Skin of body (tissue), 2 donors: ENCODE data around the gene NOX5. TPM values are rescaled to one million over a fixed set of nuclear protein-coding genes. Genes with fewer than 3 reads are reported as not detected.

Experiments
- DNase-seq: peaks from one replicate; lab custom pipeline; 2025; lab: John Stamatoyannopoulos, UW
- total RNA-seq: library from RNA; depleted of rRNA; stranded (reverse); fragments of >200 nt; gene quantifications from one replicate; pipeline ENCODE4 v1.2.3, GENCODE V29; 2014

The NOX5 gene
- total RNA-seq, 1 donor from 2014 or later: 0.39 TPM

GRCh38 chr15:69016021-69016595 is 1.6 kb downstream of the NOX5 start:
- no peak for DNase-seq

GRCh38 chr15:69017978-69018377 is 3.5 kb downstream of the NOX5 start:
- no peak for DNase-seq

GRCh38 chr15:69018951-69019350 is 4.5 kb downstream of the NOX5 start:
- no peak for DNase-seq

- no peak for DNase-seq
Measured at GRCh38 chr15:69021895-69022294, 7.4 kb downstream of the NOX5 start.

GRCh38 chr15:69025320-69025719 is 10.8 kb downstream of the NOX5 start:
- DNase-seq: no peak

GRCh38 chr15:69026355-69026754 is 11.9 kb downstream of the NOX5 start:
- DNase-seq: no peak

GRCh38 chr15:69027976-69028518 is 13.6 kb downstream of the NOX5 start:
- DNase-seq: no peak

- no peak for DNase-seq
Measured at GRCh38 chr15:69031013-69032001, 16.8 kb downstream of the NOX5 start.

GRCh38 chr15:69032031-69032430 is 17.5 kb downstream of the NOX5 start:
- peak; percentile 5 for DNase-seq

GRCh38 chr15:69032703-69033373 is 18.3 kb downstream of the NOX5 start:
- no peak for DNase-seq

- DNase-seq: no peak
Measured at GRCh38 chr15:69034352-69034751, 19.9 kb downstream of the NOX5 start.

- no peak for DNase-seq
Measured at GRCh38 chr15:69035205-69035917, 20.9 kb downstream of the NOX5 start.

GRCh38 chr15:69035918-69036258 is 21.4 kb downstream of the NOX5 start:
- DNase-seq: no peak

- DNase-seq: no peak
Measured at GRCh38 chr15:69036826-69037225, 22.3 kb downstream of the NOX5 start.

GRCh38 chr15:69037482-69037881 is 23.0 kb downstream of the NOX5 start:
- no peak for DNase-seq

- DNase-seq: no peak
Measured at GRCh38 chr15:69037977-69038376, 23.5 kb downstream of the NOX5 start.

GRCh38 chr15:69038508-69038907 is 24.0 kb downstream of the NOX5 start:
- DNase-seq: no peak

GRCh38 chr15:69039516-69040225 is 25.2 kb downstream of the NOX5 start:
- DNase-seq: no peak

GRCh38 chr15:69042531-69042930 is 28.0 kb downstream of the NOX5 start:
- DNase-seq: no peak

GRCh38 chr15:69045802-69046201 is 31.3 kb downstream of the NOX5 start:
- no peak for DNase-seq

GRCh38 chr15:69046781-69047180 is 32.3 kb downstream of the NOX5 start:
- no peak for DNase-seq
